Kidney (tissue), 14 donors: ENCODE data around the gene APRT. TPM values are rescaled to one million over a fixed set of nuclear protein-coding genes. Genes with fewer than 3 reads are reported as not detected.

ENCODE experiments used
- DNase-seq, 5 donors: peaks; one replicate each; pipeline ENCODE4 v3.0.0-alpha.2; 2013 to 2020
- FAIRE-seq: peaks from 2 replicates; lab custom pipeline; 2012; peaks lifted over from hg19 to GRCh38; lab: Jason Lieb, UNC
- H3K27ac ChIP-seq, 2 donors: one replicate each; pipeline ENCODE4 v1.7.0; 2013; ENCODE audit warnings: low read depth in 2 of 2, low read length in 2 of 2, inconsistent platforms in 1 of 2
- H3K27me3 ChIP-seq: one replicate; pipeline ENCODE4 v1.7.1; 2013; ENCODE audit warnings: low read length, inconsistent platforms; ENCODE audit not compliant: control insufficient read depth, insufficient read depth
- H3K36me3 ChIP-seq, 3 donors: one replicate each; pipeline versions ENCODE4 v1.7.0 to v1.7.1; 2013; ENCODE audit warnings: low read length in 3 of 3, control low read depth in 1 of 3, inconsistent platforms in 1 of 3; ENCODE audit not compliant: insufficient read depth in 3 of 3, control insufficient read depth in 2 of 3
- H3K4me1 ChIP-seq, 3 donors: one replicate each; pipeline versions ENCODE4 v1.7.0 to v1.7.1; 2013; ENCODE audit warnings: low read length in 3 of 3, inconsistent platforms in 1 of 3, low read depth in 1 of 3; ENCODE audit not compliant: control insufficient read depth in 2 of 3, insufficient read depth in 2 of 3
- H3K4me3 ChIP-seq, 3 donors: one replicate each; pipeline versions ENCODE4 v1.7.0 to v1.8.1; 2013; ENCODE audit warnings: low read length in 3 of 3, control low read depth in 1 of 3, inconsistent platforms in 1 of 3
- H3K9ac ChIP-seq, 3 donors: one replicate each; pipeline versions ENCODE4 v1.7.0 to v1.7.1; 2013; ENCODE audit warnings: low read length in 3 of 3, control low read depth in 1 of 3, inconsistent platforms in 1 of 3
- H3K9me3 ChIP-seq, 3 donors: one replicate each; pipeline versions ENCODE4 v1.7.0 to v1.7.1; 2013; ENCODE audit warnings: low read length in 3 of 3, control low read depth in 1 of 3, inconsistent platforms in 1 of 3; ENCODE audit not compliant: control insufficient read depth in 2 of 3, insufficient read depth in 1 of 3
- CTCF ChIP-seq: IDR thresholded peaks from 3 replicates; pipeline ENCODE4 v1.5.1; 2012; ENCODE audit warnings: mild to moderate bottlenecking, moderate library complexity, borderline replicate concordance; ENCODE audit not compliant: insufficient read depth; ENCODE audit errors: extremely low read depth
- intact Hi-C: fragments of 100-400 bp; cut with DNase I; formaldehyde crosslinking; loops from one replicate; pipeline ENCODE4 v1.11.1; 2022
- polyA plus RNA-seq: library from polyadenylated mRNA; stranded (reverse); fragments of 350-450 nt; fragmentation: Illumina TruSeq; extraction: RNeasy Lipid Tissue Mini Kit (QIAGEN cat#74804); gene quantifications from one replicate; pipeline ENCODE4 v1.2.3, GENCODE V29; 2014; ENCODE audit warnings: low read depth, low replicate concordance; ENCODE audit not compliant: insufficient read depth
- total RNA-seq: library from RNA; stranded (reverse); fragmentation: NEBNext Ultra II Directional; extraction: Animal tissue kit (Norgen Biotek cat#: 25700); gene quantifications from one replicate; pipeline ENCODE4 v1.2.1, GENCODE V29; 2021
- donor health status: control.
- donor health status: control.
- donor health status: control.
- donor health status: control.
- donor health status: control.
- donor health status: DM: yes; HTN: yes; CAD: no.
- donor health status: Normal renal cell carcinoma (clear cell type).

The APRT gene
- total and polyA plus RNA-seq, 2 donors from 2014 or later, result 105 to 204 TPM

GRCh38 chr16:88798073-88798472 is 13.7 kb downstream of the APRT start:
- H3K9ac ChIP-seq, result no peak overlapping the region
- H3K4me1 ChIP-seq, result no peaks in the 10 kb centered on the region
- no peak overlapping the region for H3K4me3 ChIP-seq
- intact Hi-C loops, result no loop called here
- H3K27me3 ChIP-seq, result no peaks in the 10 kb centered on the region
- TF ChIP-seq CTCF, result no peak
- H3K9me3 ChIP-seq, result no peaks in the 10 kb centered on the region
- no peak for DNase-seq
- H3K27ac ChIP-seq, result no peak overlapping the region
- no peaks in the 10 kb centered on the region for H3K36me3 ChIP-seq
- no peak for FAIRE-seq

GRCh38 chr16:88796278-88796677 is 15.4 kb downstream of the APRT start:
- DNase-seq (no peak), FAIRE-seq (no peak)
- no peaks in the 10 kb centered on the region for H3K4me1 ChIP-seq
- intact Hi-C loops, result no loop called here
- H3K36me3 ChIP-seq, result no peaks in the 10 kb centered on the region
- TF ChIP-seq CTCF, result no peak
- H3K9me3 ChIP-seq, result no peaks in the 10 kb centered on the region
- no peak overlapping the region for H3K27ac ChIP-seq
- H3K27me3 ChIP-seq, result no peaks in the 10 kb centered on the region
- no peak overlapping the region for H3K9ac ChIP-seq
- no peak overlapping the region for H3K4me3 ChIP-seq

GRCh38 chr16:88793251-88793954 is 18.3 kb downstream of the APRT start:
- H3K4me1 ChIP-seq, result no peaks in the 10 kb centered on the region
- no peak overlapping the region for H3K27ac ChIP-seq
- no peak for DNase-seq
- H3K9ac ChIP-seq, result no peak overlapping the region
- no peaks in the 10 kb centered on the region for H3K27me3 ChIP-seq
- no peaks in the 10 kb centered on the region for H3K9me3 ChIP-seq
- no peak for TF ChIP-seq CTCF
- H3K4me3 ChIP-seq, result no peak overlapping the region
- intact Hi-C loops, result no loop called here
- no peaks in the 10 kb centered on the region for H3K36me3 ChIP-seq
- FAIRE-seq, result no peak
